ENCODE measurements around the gene SLITRK5. TPM values are rescaled to one million over a fixed set of nuclear protein-coding genes. Genes with fewer than 3 reads are reported as not detected.

The SLITRK5 gene
- total and polyA plus RNA-seq, 2 donors (not counting 1 experiment from before 2014, with no cell fraction given) = 0.09 to 0.17 TPM

GRCh38 chr13:87677043-87677495 lies 5.9 kb downstream of the SLITRK5 start:
- Histone ChIP-seq H3K9ac (ENCODE audit: insufficient read depth, low read length) (no peak overlapping the region), H3K4me1 (ENCODE audit: control insufficient read depth, extremely low read depth, insufficient read depth, low read length) (no peaks in the 10 kb centered on the region), H3K27me3 (ENCODE audit: control insufficient read depth, insufficient read depth, low read length) (peaks cover 10% of the 10 kb centered on the region), H4K20me1 (ENCODE audit: control insufficient read depth, extremely low read depth, insufficient read depth, low read length) (no peaks in the 10 kb centered on the region), H3K79me2 (ENCODE audit: control insufficient read depth, insufficient read depth, low read length) (no peaks in the 10 kb centered on the region), H3K4me3 (replicated peaks in 1 of 4; ENCODE audit: control extremely low read depth in 1 of 4, insufficient read depth in 1 of 4, low read depth in 3 of 4, low read length in 4 of 4) (no peak overlapping the region), H2AFZ (ENCODE audit: low read length) (no peak overlapping the region), H3K27ac (ENCODE audit: insufficient read depth, low read length) (no peak overlapping the region), H3K4me2 (ENCODE audit: extremely low read depth, insufficient read depth, low read length) (no peak overlapping the region), H3K36me3 (ENCODE audit: control insufficient read depth, insufficient read depth, low read length) (no peaks in the 10 kb centered on the region), H3K9me3 (ENCODE audit: control insufficient read depth, insufficient read depth, low read depth, low read length) (no peaks in the 10 kb centered on the region)
- TF ChIP-seq CTCF (conservative IDR thresholded peaks at IDR 0.05 in 1 of 2, IDR thresholded peaks at IDR 0.05 in 1 of 2; ENCODE audit: low read depth in 1 of 2, low read length in 2 of 2) = no peak
- TF ChIP-seq EZH2 (IDR thresholded peaks at IDR 0.05; ENCODE audit: low read length, missing control alignments) = no peak
- no peak for DNase-seq (ENCODE audit: low read depth in 2 of 2)

- no peak overlapping the region for H3K9ac ChIP-seq (ENCODE audit: insufficient read depth, low read length)
- no peak overlapping the region for H3K27ac ChIP-seq (ENCODE audit: insufficient read depth, low read length)
Observed at GRCh38 chr13:87677496-87678371, 6.6 kb downstream of the SLITRK5 start.

More at GRCh38 chr13:87677496-87678371, 6.6 kb downstream of the SLITRK5 start:
- H3K27me3 ChIP-seq (ENCODE audit: control insufficient read depth, insufficient read depth, low read length) = peaks cover 10% of the 10 kb centered on the region
- H3K36me3 ChIP-seq (ENCODE audit: control insufficient read depth, insufficient read depth, low read length) = no peaks in the 10 kb centered on the region
- H3K4me3 ChIP-seq (replicated peaks in 1 of 4; ENCODE audit: control extremely low read depth in 1 of 4, insufficient read depth in 1 of 4, low read depth in 3 of 4, low read length in 4 of 4) = peak overlapping the region in 2 of 4 experiments; percentile 44 to 46
- no peaks in the 10 kb centered on the region for H3K4me1 ChIP-seq (ENCODE audit: control insufficient read depth, extremely low read depth, insufficient read depth, low read length)
- no peak for TF ChIP-seq CTCF (conservative IDR thresholded peaks at IDR 0.05 in 1 of 2, IDR thresholded peaks at IDR 0.05 in 1 of 2; ENCODE audit: low read depth in 1 of 2, low read length in 2 of 2)
- no peak for TF ChIP-seq EZH2 (IDR thresholded peaks at IDR 0.05; ENCODE audit: low read length, missing control alignments)
- DNase-seq (ENCODE audit: low read depth in 2 of 2) = peak in 1 of 2 donors; percentile 29
- no peaks in the 10 kb centered on the region for H3K9me3 ChIP-seq (ENCODE audit: control insufficient read depth, insufficient read depth, low read depth, low read length)
- no peak overlapping the region for H3K4me2 ChIP-seq (ENCODE audit: extremely low read depth, insufficient read depth, low read length)
- no peak overlapping the region for H2AFZ ChIP-seq (ENCODE audit: low read length)
- H3K79me2 ChIP-seq (ENCODE audit: control insufficient read depth, insufficient read depth, low read length) = no peaks in the 10 kb centered on the region
- no peaks in the 10 kb centered on the region for H4K20me1 ChIP-seq (ENCODE audit: control insufficient read depth, extremely low read depth, insufficient read depth, low read length)
